HUDEP-2 (cell line): ENCODE results near the gene GALP.
A peak's percentile ranks its signal among the peaks of the same experiment; 100 is the strongest.
"Not testable (repeated sequence)": the region's sequence is repeated elsewhere in the genome, so short reads cannot be mapped to it uniquely, and the experiment has no call there.

Experiments used
- DNase-seq, 76 experiments: peaks; one replicate each; lab custom pipeline; 2025; ENCODE audit not compliant: unreplicated experiment in 76 of 76; lab: John Stamatoyannopoulos, UW

GALP gene

DNA sequence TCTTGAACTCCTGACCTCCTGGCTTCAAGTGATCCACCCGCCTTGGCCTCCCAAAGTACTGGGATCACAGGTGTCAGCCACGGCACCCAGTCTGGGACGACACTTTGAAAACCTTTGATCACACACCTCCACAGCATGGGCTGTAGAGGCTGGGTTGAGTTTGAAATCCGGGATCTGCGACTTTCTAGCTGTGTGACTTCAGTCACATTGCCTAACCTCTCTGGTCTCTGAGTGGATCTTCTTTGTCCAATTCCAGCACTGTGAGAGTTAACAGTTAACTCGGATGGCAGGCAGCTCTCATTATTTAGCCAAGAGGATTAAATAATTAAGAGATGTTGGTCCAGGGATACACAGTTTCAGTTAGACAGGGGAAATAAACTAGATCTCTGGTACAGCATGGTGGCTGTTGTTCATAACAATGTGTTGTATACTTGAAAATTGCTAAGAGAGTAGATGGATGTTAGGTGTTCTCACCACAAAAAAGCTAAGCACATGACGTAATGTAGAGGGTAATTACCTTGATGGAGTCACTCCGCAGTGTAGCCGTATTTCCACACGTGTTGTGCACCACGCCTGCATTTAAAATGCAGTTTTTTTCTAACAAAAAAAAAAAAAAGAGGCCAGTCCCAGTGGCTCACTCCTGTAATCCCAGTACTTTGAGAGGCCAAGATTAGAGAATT, 1.9 kb downstream of the GALP start:
- DNase-seq = no peak

DNA sequence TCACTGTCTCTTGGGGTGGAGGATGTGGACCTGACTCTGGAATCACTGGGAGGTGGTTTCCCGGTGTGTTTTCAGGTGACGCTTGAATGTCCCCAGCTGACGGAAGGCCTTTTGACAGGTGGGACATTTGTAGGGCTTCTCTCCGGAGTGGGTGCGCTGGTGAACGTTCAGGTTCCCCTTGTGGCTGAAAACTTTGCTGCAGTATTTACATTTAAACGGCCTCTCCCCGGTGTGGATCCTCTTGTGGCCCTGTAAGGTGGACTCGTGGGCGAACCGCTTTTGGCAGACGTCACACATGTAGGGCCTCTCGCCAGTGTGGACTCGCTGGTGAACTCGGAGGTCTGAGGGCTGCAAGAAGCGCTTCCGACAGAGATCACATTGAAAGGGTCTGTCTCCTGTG, 14.0 kb downstream of the GALP start:
- peak in 3 of 76 experiments; percentile 4 to 13 (median 8) for DNase-seq

DNA sequence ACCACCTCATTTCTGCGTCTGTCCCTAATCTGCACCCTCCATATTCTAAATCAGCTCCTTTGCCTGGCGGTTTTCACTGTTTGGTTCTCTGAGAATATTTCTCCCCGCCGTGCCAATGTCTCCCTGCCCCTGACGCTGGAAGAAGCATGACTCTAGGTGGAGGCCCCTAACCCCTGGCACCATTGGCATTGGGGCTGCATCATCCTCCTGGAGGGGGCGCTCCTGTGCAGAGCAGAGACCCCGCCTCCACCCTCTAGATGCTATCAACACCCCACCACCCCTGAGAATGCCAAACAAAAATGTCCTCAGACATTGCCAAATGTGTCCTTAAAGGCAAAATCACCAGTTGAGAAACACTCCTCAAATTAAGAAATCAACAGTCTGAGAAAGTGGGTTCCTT, 15.3 kb downstream of the GALP start:
- no peak for DNase-seq

DNA sequence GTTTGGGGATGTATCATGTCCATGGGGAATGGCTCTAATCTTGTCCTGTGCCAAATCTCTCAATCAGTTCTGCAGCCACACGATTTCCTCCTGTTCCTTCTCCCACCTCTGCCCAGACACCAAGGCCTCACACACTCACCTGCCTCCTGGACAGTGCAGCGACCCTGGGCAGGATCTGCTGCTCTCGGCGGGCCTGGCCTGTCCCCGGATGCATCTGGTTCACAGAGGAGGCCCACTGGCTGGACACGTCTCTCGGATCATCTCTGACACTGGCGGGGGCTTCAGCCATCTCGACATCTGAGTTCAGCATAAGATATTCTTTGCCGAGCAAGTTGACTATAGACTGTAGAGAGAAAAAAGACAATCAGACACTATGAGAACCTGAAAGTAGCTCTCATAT, 15.9 kb downstream of the GALP start:
- no peak for DNase-seq

DNA sequence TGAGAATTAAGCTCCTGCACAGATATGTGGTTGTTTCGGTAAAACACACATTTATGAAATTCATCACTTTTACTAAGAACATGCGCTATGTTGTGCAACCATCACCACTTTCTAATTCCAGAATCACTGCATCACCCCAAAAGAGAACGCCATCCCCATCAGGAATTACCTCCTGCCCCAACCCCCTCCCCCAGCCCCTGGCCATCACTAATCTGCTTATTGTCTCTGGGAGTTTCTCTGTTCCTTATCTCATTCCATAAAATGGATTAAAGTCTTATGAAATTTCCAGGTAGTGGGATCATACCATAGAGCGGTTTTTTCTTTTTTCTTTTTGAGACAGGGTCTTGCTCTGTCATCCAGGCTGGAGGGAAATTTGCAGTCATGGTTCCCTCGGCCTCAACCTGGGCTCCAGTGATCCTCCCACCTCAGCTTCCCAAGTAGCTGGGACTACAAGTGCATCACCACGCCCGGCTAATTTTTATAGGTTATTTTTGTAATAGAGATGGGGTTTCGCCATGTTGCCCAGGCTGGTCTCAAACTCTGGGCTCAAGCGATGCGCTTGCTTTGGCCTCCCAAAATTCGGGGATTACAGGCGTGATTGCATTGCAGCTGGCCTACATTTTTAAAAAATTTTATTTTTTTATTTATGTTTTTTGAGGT, 18.3 kb downstream of the GALP start:
- DNase-seq = no peak

DNA sequence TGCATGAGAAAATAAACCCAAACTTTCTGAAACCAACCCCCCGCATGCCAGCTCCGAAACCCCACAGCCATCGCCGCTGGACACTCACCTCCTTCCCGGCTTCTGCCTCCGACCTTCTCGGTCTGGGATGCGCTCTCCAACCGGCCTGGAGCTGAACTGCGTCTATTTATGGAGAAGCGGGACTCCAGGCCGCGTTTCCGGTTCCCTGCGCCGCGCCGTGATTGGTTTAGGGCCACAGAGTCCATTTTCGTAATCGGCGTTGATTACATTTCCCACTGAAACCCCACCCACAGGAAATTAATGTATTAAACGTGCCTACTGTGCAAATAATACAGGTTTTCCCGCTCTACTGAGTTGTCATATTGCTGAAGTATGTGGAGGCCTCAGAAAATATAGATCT, 21.8 kb downstream of the GALP start, which contains the start of gene ZSCAN5B:
TSS of gene ZSCAN5B (minus strand) at position 138 of the 400 bp plus-strand sequence. CDS start 4,731 bp downstream, outside the sequence.
- DNase-seq = not testable (repeated sequence)

DNA sequence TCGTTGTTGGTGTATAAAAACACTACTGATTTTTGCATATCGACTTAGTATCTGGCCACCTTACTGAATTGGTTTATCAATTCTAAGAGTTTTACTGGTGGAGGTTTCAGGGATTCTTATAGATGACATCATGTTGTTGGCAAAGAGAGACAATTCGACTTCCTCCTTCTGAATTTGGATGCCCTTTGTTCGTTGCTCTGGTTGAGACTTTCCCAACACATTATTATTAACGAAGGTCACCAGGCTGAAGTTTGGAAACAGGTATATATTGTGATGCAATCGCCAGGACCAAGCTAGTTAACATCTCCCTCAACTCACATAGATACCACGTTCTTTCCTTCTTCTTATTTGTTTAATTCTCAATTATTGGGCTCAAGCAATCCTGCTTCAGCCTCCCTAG, 23.9 kb downstream of the GALP start:
- no peak for DNase-seq

DNA sequence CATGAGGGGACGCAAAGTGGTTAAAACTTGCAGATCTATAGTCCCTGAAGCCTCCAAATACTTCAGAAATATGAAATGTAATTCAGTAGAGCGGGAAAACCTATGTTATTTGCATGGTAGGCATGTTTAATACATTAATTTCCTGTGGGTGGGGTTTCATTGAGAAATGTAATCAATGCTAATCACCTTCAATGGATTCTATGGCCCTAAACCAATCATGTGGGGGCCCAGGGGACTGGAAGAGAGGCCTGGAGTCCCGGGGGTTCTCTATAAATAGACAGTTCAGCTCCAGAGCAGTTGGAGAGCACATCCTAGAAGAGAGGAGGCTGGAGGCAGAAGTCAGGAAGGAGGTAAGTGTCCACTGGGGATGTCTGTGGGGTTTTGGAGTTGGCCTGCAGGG, 26.2 kb downstream of the GALP start, which contains the start of gene ZSCAN5C:
TSS of gene ZSCAN5C (plus strand) at position 301 of the 400 bp plus-strand sequence. CDS start 3,641 bp downstream, outside the sequence.
- DNase-seq = no peak

DNA sequence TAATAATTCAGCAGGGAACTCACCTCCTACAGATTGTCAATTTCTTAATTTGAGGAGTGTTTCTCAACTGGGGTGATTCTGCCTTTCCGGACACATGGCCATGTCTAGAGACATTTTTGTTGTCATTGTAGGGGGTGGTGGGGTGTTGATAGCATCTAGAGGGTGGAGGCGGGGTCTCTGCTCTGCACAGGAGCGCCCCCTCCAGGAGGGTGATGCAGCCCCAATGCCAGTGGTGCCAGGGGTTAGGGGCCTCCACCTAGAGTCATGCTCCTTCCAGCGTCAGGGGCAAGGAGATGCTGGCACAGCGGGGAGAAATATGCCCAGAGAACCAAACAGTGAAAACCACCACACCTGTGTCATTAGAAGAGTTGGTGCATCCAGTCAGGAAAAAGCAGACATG, 31.8 kb downstream of the GALP start:
- not testable (repeated sequence) for DNase-seq

DNA sequence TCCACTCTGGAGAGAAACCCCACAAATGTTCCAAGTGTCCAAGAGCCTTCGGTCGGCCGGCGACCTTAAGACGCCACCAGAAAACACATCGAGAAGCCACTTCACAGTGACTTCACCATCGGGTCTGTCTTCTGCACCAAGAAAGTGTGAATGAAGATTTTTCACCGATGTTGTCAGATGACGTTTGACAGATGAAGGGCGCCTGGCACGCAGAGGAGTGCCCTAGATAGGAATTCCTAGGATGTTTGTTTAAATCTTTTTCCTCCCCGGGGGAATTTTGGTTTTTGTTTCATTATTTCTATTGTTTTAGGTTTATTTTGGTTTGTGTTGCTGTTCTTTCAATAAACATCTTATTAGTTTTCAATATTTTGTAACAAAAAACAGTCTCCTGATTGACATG, 33.3 kb downstream of the GALP start:
- no peak for DNase-seq

DNA sequence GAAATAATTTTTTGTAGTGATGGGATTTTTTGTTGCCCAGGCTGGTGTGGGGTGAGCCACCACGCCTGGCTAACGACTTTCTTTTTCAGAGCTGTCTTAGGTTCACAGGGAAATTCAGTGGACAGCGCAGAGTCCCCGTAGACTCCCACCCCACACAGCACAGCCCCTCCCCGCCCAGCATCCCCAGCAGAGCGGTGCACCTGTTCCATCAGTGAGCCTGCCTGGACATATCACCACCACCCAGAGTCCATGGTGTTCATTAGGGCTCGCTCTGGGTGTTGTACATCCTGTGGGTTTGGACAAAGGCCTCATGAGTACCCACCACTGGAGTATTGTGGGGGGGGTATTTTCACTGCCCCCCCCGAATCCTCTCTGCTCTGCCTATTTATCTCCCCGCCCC, 34.2 kb downstream of the GALP start:
- not testable (repeated sequence) for DNase-seq

DNA sequence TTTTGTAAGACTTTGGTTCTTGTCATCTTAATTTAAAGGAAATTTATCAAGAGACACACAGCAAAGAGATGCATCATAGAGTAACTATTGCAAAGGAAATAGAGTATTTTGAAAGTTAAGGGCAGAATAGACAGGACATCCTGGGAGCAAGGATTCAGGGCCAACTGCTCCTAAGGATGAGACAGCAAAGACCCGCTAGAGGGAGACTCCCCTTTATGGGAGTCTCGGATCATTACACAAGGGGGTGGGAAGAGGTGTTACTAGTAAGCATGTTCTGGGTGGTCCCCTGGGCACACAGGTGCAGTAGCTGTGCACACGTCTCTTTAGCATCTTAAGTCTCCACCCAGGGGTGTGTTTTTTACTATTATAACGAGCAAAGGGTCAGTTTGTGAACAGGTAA, 35.9 kb downstream of the GALP start:
- DNase-seq = no peak

DNA sequence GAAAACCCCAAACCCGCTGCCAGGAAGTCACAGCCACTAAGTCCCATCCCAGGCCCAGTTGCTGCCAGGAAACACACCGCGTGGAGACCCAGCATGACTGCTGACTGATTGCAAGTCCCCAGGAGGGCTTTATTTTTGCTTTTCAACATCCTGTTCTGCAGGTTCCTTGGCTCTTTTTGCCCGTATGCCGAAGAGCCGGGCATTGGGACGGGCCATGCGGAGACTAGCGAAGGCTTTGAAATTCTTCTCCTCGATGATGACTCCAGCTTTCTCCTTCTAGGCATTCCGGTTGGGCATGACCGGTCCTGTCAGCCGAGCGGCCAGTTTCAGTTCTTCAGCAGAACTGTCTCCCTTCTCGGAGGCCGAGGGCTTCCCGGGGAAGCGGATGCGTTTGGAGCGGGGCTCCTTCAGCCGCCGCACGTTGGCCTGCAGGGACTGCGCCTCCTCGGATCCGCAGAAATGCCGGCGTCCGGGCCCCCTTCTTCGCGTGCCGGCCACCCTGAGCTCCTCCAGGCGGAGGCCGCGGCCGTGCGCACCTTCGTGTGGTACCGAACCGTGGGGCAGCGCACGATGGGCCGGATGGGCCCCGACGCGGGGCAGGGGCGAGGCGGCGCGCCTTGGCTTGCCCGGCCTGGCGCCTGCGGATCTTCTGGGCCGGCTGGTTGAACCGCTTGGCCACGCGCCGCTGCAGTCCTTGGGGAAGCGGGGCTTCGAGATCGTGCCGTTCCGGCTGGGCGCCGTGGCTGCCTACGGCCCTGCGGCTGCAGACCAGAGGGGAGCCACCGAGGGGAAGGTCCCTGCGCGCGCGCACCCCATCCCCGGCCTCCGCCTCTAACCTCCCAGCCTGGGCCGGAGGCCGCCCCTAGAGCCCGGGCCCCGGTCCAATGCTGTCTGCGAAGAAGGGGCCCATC, 41.5 kb downstream of the GALP start:
- DNase-seq = no peak

DNA sequence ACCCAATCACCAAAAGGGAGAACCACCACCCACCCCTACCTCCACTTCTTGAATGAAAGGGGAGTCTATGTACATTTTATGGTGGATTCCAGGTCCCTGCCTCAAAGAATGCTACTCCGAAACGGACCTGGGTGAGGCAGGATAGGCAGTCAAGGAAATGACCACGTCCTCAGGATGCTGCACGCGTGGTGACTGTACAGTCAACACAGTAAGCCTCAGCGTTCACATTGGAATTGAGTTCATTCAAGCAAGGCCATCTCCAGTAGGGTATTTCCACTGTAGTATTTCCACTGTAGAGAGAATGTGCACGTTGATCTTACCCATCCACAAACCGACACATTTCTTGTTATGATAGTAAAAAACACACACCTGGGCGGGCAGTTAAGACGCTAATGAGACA, 43.2 kb downstream of the GALP start:
- no peak for DNase-seq

DNA sequence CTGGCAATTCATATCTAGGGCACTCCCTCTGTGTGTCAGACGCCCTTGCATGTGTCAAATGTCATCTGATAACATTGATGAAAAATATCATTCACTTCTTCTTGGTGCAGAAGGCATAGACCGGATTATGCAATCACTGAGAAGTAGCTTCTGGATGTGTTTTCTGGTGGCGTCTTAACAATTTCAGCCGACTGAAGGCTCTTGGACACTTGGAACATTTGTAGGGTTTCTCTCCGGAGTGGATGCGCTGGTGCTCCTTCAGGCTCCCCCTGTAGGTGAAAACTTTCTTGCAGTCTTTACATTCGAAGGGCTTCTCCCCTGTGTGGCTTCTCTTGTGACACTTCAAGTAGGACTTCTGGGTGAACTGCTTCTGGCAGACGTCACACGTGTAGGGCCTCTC, 45.6 kb downstream of the GALP start:
- peak in 10 of 76 experiments; percentile 4 to 40 (median 14) for DNase-seq

DNA sequence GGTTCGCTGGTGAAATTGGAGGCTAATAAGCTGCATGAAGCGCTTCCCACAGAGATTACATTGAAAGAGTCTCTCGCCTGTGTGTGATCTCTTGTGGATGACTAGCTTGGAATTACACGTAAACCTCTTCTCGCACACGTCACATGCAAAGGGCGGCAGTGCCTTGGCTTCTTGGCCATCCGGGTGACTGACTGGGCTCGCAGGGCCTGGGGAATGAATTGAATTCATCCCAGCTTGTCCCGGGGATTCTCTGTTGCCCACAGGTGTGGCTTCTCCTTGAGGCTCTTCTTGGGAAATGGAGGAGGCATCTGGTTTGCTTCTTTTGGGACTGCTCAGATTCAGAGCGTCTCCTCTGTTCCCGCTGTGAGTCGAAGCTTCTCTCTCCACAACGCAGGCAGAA, 46.0 kb downstream of the GALP start:
- no peak for DNase-seq

DNA sequence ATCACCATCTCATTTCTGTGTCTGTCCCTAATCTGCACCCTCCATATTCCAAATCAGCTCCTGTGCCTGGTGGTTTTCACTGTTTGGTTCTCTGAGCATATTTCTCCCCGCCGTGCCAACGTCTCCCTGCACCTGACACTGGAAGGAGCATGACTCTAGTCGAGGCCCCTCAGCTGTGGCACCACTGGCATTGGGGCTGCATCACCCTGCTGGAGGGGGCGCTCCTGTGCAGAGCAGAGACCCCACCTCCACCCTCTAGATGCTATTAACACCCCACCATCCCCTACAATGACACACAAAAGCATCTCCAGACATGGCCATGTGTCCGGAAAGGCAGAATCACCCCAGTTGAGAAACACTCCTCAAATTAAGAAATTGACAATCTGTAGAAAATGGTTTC, 47.1 kb downstream of the GALP start:
- no peak for DNase-seq

DNA sequence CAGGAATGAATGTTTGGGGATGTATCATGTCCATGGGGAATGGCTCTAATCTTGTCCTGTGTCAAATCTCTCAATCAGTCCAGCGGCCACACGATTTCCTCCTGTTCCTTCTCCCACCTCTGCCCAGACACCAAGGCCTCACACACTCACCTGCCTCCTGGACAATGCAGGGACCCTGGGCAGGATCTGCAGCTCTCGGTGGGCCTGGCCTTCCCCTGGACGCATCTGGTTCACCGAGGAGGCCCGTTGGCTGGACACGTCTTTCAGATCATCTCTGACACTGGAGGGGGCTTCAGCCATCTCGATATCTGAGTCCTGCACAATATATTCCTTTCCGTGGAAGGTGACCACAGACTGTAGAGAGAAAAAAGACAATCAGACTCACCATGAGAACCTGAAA, 47.7 kb downstream of the GALP start:
- no peak for DNase-seq
